Esophagus squamous epithelium (tissue), 5 donors: ENCODE data around the gene STEAP4. TPM values are rescaled to one million over a fixed set of nuclear protein-coding genes. Genes with fewer than 3 reads are reported as not detected.

Experiments used
- DNase-seq: peaks from one replicate; lab custom pipeline; 2025; lab: John Stamatoyannopoulos, UW
- H3K27ac ChIP-seq, 4 donors: fragments of 200-600 bp; sonication (generic); one replicate each; pipeline ENCODE4 v1.5.1; 2016 to 2019; ENCODE audit warnings: mild to moderate bottlenecking in 1 of 4
- H3K27me3 ChIP-seq, 4 donors: fragments of 200-600 bp; sonication (generic); 1 replicate in 3 of 4; 2 replicates in 1 of 4; pipeline versions ENCODE4 v1.5.1 to v1.6.0; 2017 to 2021; ENCODE audit warnings: antibody characterized with exemption in 1 of 4
- H3K36me3 ChIP-seq, 3 donors: fragments of 200-600 bp; sonication (generic); one replicate each; pipeline ENCODE4 v1.5.1; 2016 to 2019
- H3K4me1 ChIP-seq, 3 donors: fragments of 200-600 bp; sonication (generic); one replicate each; pipeline ENCODE4 v1.5.1; 2017 to 2019
- H3K4me3 ChIP-seq, 4 donors: fragments of 200-600 bp; sonication (generic); 1 replicate in 3 of 4; 2 replicates in 1 of 4; pipeline ENCODE4 v1.5.1; 2016 to 2019; ENCODE audit warnings: mild to moderate bottlenecking in 2 of 4, moderate library complexity in 1 of 4
- H3K9me3 ChIP-seq, 3 donors: fragments of 200-600 bp; sonication (generic); one replicate each; pipeline ENCODE4 v1.5.1; 2016 to 2019
- CTCF ChIP-seq, 6 experiments: fragments of 450-650 bp in 4 of 6; fragments of 200-600 bp in 2 of 6; sonication (generic) in 2 of 6; IDR thresholded peaks; one replicate each; pipeline ENCODE4 v1.5.1; 2016 to 2019; ENCODE audit warnings: antibody characterized with exemption in 6 of 6, mild to moderate bottlenecking in 4 of 6, moderate library complexity in 4 of 6
- POLR2A ChIP-seq, 4 donors: fragments of 450-650 bp; IDR thresholded peaks; one replicate each; pipeline ENCODE4 v1.6.1; 2017; ENCODE audit warnings: antibody characterized with exemption in 4 of 4, mild to moderate bottlenecking in 4 of 4, moderate library complexity in 3 of 4
- WGBS, 2 donors: methylation state at CpG; one replicate each; pipeline ENCODE4 v1.1.5; 2018; 5-methylcytosine and 5-hydroxymethylcytosine counted together
- intact Hi-C: fragments of 100-400 bp; cut with DNase I; formaldehyde crosslinking; loops from one replicate; pipeline ENCODE4 v1.15.0; 2022
- total RNA-seq, 4 donors: library from RNA; depleted of rRNA; stranded (reverse); fragments of >200 nt; gene quantifications; one replicate each; pipeline ENCODE4 v1.1.0, GENCODE V29; 2016
- donor health status: DM: yes; HTN: yes; CAD: no.

Gene STEAP4
- total RNA-seq, 4 donors from 2014 or later = 6.3 to 50.5 (median 24.2) TPM

- no peak overlapping the region for H3K4me3 ChIP-seq
- no peaks in the 10 kb centered on the region for H3K9me3 ChIP-seq
- no peak for DNase-seq
- intact Hi-C loops = no loop called here
- TF ChIP-seq POLR2A (IDR thresholded peaks at IDR 0.05) (no peak), CTCF (IDR thresholded peaks at IDR 0.05) (no peak)
- peak overlapping the region in 2 of 4 donors; percentile 25 to 45 for H3K27ac ChIP-seq
- peaks cover 0 to 31% (median 11%) of the 10 kb centered on the region in 3 donors for H3K4me1 ChIP-seq
- no peaks in the 10 kb centered on the region for H3K36me3 ChIP-seq
- H3K27me3 ChIP-seq = peaks cover 0 to 6% (median 0%) of the 10 kb centered on the region in 4 donors
- 55% methylated on average over 2 of the region's 2 CpGs for WGBS, 2 donors
These were observed 3.1 kb upstream of the STEAP4 start for GRCh38 chr7:88309819-88310218.

- Histone ChIP-seq H3K36me3 (no peaks in the 10 kb centered on the region), H3K4me1 (peaks cover 0 to 31% (median 11%) of the 10 kb centered on the region in 3 donors), H3K27ac (no peak overlapping the region), H3K4me3 (no peak overlapping the region), H3K27me3 (peaks cover 0 to 6% (median 0%) of the 10 kb centered on the region in 4 donors), H3K9me3 (no peaks in the 10 kb centered on the region)
- DNase-seq = no peak
- WGBS, 2 donors = 79 to 80% methylated on average over 3 of the region's 3 CpGs
- intact Hi-C loops = no loop called here
- TF ChIP-seq POLR2A (IDR thresholded peaks at IDR 0.05) (no peak), CTCF (IDR thresholded peaks at IDR 0.05) (no peak)
These were observed 1.1 kb upstream of the STEAP4 start for GRCh38 chr7:88307823-88308222.

GRCh38 chr7:88307412-88307811 lies 718 bp upstream of the STEAP4 start:
- no peak overlapping the region for H3K4me3 ChIP-seq
- no peak for TF ChIP-seq CTCF (IDR thresholded peaks at IDR 0.05)
- 70 to 90% methylated on average over 2 of the region's 2 CpGs for WGBS, 2 donors
- no peaks in the 10 kb centered on the region for H3K36me3 ChIP-seq
- peak overlapping the region in 3 of 4 donors; percentile 62 to 72 (median 65) for H3K27ac ChIP-seq
- intact Hi-C loops = no loop called here
- H3K9me3 ChIP-seq = no peaks in the 10 kb centered on the region
- H3K27me3 ChIP-seq = peaks cover 0 to 6% (median 0%) of the 10 kb centered on the region in 4 donors
- H3K4me1 ChIP-seq = peaks cover 0 to 30% (median 11%) of the 10 kb centered on the region in 3 donors
- no peak for DNase-seq

GRCh38 chr7:88305044-88305443 lies 1.6 kb downstream of the STEAP4 start:
- no peak for TF ChIP-seq CTCF (IDR thresholded peaks at IDR 0.05)
- TF ChIP-seq POLR2A (IDR thresholded peaks at IDR 0.05) = no peak
- intact Hi-C loops = no loop called here
- no peaks in the 10 kb centered on the region for H3K36me3 ChIP-seq
- peak overlapping the region in 2 of 4 donors; percentile 55 to 72 for H3K27ac ChIP-seq
- H3K9me3 ChIP-seq = no peaks in the 10 kb centered on the region
- 81 to 91% methylated on average over 3 of the region's 3 CpGs for WGBS, 2 donors
- H3K4me1 ChIP-seq = peaks cover 0 to 15% (median 7%) of the 10 kb centered on the region in 3 donors
- H3K27me3 ChIP-seq = peaks cover 0 to 6% (median 0%) of the 10 kb centered on the region in 4 donors
- no peak for DNase-seq
- peak overlapping the region in 2 of 4 donors; percentile 45 to 63 for H3K4me3 ChIP-seq

- DNase-seq = no peak
- Histone ChIP-seq H3K9me3 (no peaks in the 10 kb centered on the region), H3K27me3 (peaks cover 0 to 6% (median 0%) of the 10 kb centered on the region in 4 donors), H3K4me3 (peak overlapping the region in 2 of 4 donors; percentile 2 to 12), H3K4me1 (peaks cover 0 to 14% (median 5%) of the 10 kb centered on the region in 3 donors), H3K27ac (no peak overlapping the region), H3K36me3 (no peaks in the 10 kb centered on the region)
- 59 to 68% methylated on average over 5 to 6 of the region's 6 CpGs for WGBS, 2 donors
- no peak for TF ChIP-seq POLR2A (IDR thresholded peaks at IDR 0.05)
- no peak for TF ChIP-seq CTCF (IDR thresholded peaks at IDR 0.05)
- intact Hi-C loops = no loop called here
These were observed 4.2 kb downstream of the STEAP4 start for GRCh38 chr7:88302486-88302885.
